Osteoblast (primary cell): ENCODE data around the gene POMT2. TPM values are rescaled to one million over a fixed set of nuclear protein-coding genes. Genes with fewer than 3 reads are reported as not detected.

Source experiments
- DNase-seq: peaks from one replicate; pipeline ENCODE4 v3.0.0; 2011; ENCODE audit warnings: low spot score, mixed read lengths; ENCODE audit not compliant: insufficient read length; ENCODE audit errors: missing footprints
- H2AFZ ChIP-seq: 2 replicates; pipeline ENCODE4 v1.6.0; 2011; ENCODE audit warnings: mild to moderate bottlenecking, low read length
- H3K27ac ChIP-seq: 2 replicates; pipeline ENCODE4 v1.5.1; 2011; ENCODE audit warnings: mild to moderate bottlenecking, low read depth, low read length, moderate library complexity
- H3K27me3 ChIP-seq: 2 replicates; pipeline ENCODE4 v1.6.0; 2012; ENCODE audit warnings: mild to moderate bottlenecking, control low read depth, inconsistent platforms, low read length, moderate library complexity; ENCODE audit not compliant: insufficient read depth
- H3K36me3 ChIP-seq: 2 replicates; pipeline ENCODE4 v1.5.1; 2011; ENCODE audit warnings: mild to moderate bottlenecking, low read length, control low read depth, moderate library complexity; ENCODE audit not compliant: insufficient read depth
- H3K4me1 ChIP-seq: 2 replicates; pipeline ENCODE4 v1.5.1; 2011; ENCODE audit warnings: mild to moderate bottlenecking, low read length, control low read depth, moderate library complexity; ENCODE audit not compliant: insufficient read depth
- H3K4me2 ChIP-seq: 2 replicates; pipeline ENCODE4 v1.6.0; 2011; ENCODE audit warnings: mild to moderate bottlenecking, low read length; ENCODE audit not compliant: insufficient read depth
- H3K4me3 ChIP-seq: fragments of 200-600 bp; sonication (generic); 3 replicates; pipeline ENCODE4 v1.5.1; 2012; ENCODE audit warnings: mild to moderate bottlenecking, low read length, inconsistent platforms; ENCODE audit not compliant: insufficient read depth
- H3K79me2 ChIP-seq: 2 replicates; pipeline ENCODE4 v1.6.0; 2012; ENCODE audit warnings: mild to moderate bottlenecking, low read length, control low read depth, inconsistent platforms; ENCODE audit not compliant: insufficient read depth
- H3K9me3 ChIP-seq: 2 replicates; pipeline ENCODE4 v1.5.1; 2011; ENCODE audit warnings: low read depth, low read length, control low read depth
- H4K20me1 ChIP-seq: 2 replicates; pipeline ENCODE4 v1.6.0; 2012; ENCODE audit warnings: mild to moderate bottlenecking, low read length, control low read depth; ENCODE audit not compliant: insufficient read depth
- CTCF ChIP-seq: IDR thresholded peaks from 2 replicates; pipeline ENCODE4 v1.5.1; 2011; ENCODE audit warnings: mild to moderate bottlenecking, low read depth, low read length, moderate library complexity; ENCODE audit errors: extremely low read depth
- total RNA-seq: library from RNA; depleted of rRNA; stranded (reverse); fragments of >200 nt; gene quantifications from 2 replicates; pipeline ENCODE4 v1.2.3, GENCODE V29; 2012

The POMT2 gene
- total RNA-seq, 1 donor: 11.6 TPM

GRCh38 chr14:77267937-77268699 is 52.6 kb downstream of the POMT2 start:
- peaks cover 2% of the 10 kb centered on the region for H3K9me3 ChIP-seq
- no peaks in the 10 kb centered on the region for H4K20me1 ChIP-seq
- H3K4me1 ChIP-seq: no peaks in the 10 kb centered on the region
- H3K79me2 ChIP-seq: no peaks in the 10 kb centered on the region
- no peak for TF ChIP-seq CTCF
- DNase-seq: peak; percentile 68
- no peak overlapping the region for H2AFZ ChIP-seq
- H3K4me3 ChIP-seq: no peak overlapping the region
- no peak overlapping the region for H3K4me2 ChIP-seq
- H3K27ac ChIP-seq: no peak overlapping the region
- H3K27me3 ChIP-seq: peaks cover 11% of the 10 kb centered on the region
- H3K36me3 ChIP-seq: no peaks in the 10 kb centered on the region

DNA sequence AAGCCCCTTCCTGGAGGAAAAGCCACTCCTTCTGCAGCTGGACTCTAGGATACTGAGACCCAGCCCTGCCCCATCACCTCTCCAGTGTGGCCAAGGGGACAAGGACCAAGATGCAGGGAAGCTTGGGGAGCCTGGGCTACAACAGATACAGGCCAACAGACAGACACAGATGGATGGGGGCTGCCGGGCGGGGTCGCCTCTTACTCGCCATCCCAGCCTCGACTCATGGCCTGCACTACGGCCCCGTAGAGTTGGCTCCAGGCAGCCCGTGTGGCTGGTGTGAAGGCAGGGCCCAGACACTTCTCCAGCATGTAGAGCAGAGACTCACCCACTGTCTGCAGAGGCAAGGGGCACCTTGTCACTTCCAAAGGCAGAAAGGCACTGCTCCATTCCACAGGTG is 54.3 kb downstream of the POMT2 start:
- H3K36me3 ChIP-seq: no peaks in the 10 kb centered on the region
- no peak for TF ChIP-seq CTCF
- no peak overlapping the region for H3K4me3 ChIP-seq
- H3K79me2 ChIP-seq: no peaks in the 10 kb centered on the region
- H2AFZ ChIP-seq: no peak overlapping the region
- peaks cover 10% of the 10 kb centered on the region for H3K27me3 ChIP-seq
- no peaks in the 10 kb centered on the region for H4K20me1 ChIP-seq
- H3K27ac ChIP-seq: no peak overlapping the region
- no peak overlapping the region for H3K4me2 ChIP-seq
- H3K9me3 ChIP-seq: peaks cover 2% of the 10 kb centered on the region
- DNase-seq: peak; percentile 57
- H3K4me1 ChIP-seq: no peaks in the 10 kb centered on the region

DNA sequence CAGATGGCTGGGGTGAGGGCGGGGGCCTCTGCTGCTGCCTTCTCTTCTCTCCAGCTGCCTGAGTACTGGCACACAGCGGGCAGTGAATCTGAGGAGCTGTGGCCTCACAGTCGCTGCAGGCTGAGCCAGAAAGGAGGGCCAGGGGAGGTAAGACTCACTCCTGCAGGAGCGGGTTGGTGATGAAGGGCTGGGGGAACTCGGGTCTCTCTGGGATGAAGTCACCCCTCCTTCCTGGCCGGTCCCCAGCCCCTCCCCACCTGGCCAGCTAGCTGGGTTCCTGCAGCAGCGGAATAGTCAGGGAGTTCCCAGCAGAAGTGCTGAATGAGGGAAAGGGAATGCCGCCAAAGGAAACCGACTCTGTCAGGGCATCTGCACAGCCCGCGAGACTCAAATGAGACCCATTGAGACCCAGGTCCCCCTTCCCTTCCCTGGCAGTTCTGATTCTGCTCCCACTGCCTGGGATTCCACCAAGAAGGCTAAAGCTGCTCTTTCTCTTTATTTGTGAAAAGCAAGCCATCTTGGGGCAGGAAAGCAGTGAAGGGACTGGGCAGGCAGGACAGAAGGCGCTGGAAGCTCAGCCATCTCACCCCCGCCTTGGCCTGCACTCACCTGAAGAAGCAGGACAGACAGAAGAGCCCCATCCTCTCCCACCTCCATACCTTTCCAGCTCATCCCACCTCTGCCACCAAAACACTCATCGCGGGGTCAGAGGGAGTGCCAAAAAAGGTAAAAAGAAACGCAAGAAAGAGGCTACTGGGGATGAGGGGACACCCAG is 54.9 kb downstream of the POMT2 start:
- H3K27ac ChIP-seq: no peak overlapping the region
- H2AFZ ChIP-seq: no peak overlapping the region
- H3K4me3 ChIP-seq: no peak overlapping the region
- peaks cover 2% of the 10 kb centered on the region for H3K9me3 ChIP-seq
- peak; percentile 85 for DNase-seq
- TF ChIP-seq CTCF: no peak
- H3K4me2 ChIP-seq: no peak overlapping the region
- H4K20me1 ChIP-seq: no peaks in the 10 kb centered on the region
- no peaks in the 10 kb centered on the region for H3K4me1 ChIP-seq
- no peaks in the 10 kb centered on the region for H3K36me3 ChIP-seq
- no peaks in the 10 kb centered on the region for H3K79me2 ChIP-seq
- H3K27me3 ChIP-seq: peaks cover 6% of the 10 kb centered on the region

- no peak overlapping the region for H3K4me2 ChIP-seq
- no peaks in the 10 kb centered on the region for H3K79me2 ChIP-seq
- H3K4me3 ChIP-seq: no peak overlapping the region
- no peaks in the 10 kb centered on the region for H3K4me1 ChIP-seq
- H3K27me3 ChIP-seq: peaks cover 6% of the 10 kb centered on the region
- no peak overlapping the region for H2AFZ ChIP-seq
- no peaks in the 10 kb centered on the region for H4K20me1 ChIP-seq
- H3K36me3 ChIP-seq: no peaks in the 10 kb centered on the region
- H3K9me3 ChIP-seq: peaks cover 2% of the 10 kb centered on the region
- no peak overlapping the region for H3K27ac ChIP-seq
- no peak for DNase-seq
- TF ChIP-seq CTCF: no peak
Measured at GRCh38 chr14:77265187-77265515, 55.5 kb downstream of the POMT2 start.
